IPS-11a (cell line): ENCODE results near the gene DACT3.

ENCODE experiments used
- H3K4me3 ChIP-seq: one replicate; pipeline ENCODE4 v1.5.1; 2013; ENCODE audit warnings: low read depth, low read length, control low read depth

DACT3 gene

GRCh38 chr19:46600384-46601317 lies 60.3 kb downstream of the DACT3 start:
- peak overlapping the region; percentile 86 for H3K4me3 ChIP-seq

- H3K4me3 ChIP-seq: peak overlapping the region; percentile 63
These were observed 61.1 kb downstream of the DACT3 start for GRCh38 chr19:46599716-46600373.

DNA sequence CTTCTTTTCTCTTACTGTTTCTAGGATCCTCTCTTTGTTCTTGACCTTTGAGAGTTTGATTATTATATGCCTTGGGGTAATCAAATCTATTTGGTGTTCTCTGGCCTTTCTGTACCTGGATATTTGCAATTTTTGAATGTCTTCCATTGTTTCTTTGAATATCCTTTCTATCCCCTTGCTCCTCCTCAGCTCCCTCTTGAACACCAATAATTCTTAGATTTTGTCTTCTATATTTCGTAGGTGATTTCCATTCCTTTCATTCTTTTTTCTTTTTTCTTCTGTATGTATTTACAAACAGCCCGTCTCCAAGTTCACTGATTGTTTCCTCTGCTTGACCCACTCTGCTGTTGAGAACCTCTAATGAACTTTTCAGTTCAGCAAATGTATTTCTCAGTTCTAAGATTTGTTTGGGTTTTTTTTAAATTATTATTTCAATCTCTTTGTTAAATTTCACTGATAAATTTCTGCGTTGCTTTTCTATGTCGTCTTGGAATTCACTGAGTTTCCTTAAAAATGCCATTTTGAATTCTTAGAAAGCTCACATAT lies 62.5 kb downstream of the DACT3 start:
- no peak overlapping the region for H3K4me3 ChIP-seq
